Cardiac fibroblast (primary cell): ENCODE data around the gene COPB1.

Experiments
- DNase-seq, 2 donors: peaks; one replicate each; pipeline versions ENCODE4 v3.0.0 to v3.0.0-alpha.2; 2010; ENCODE audit warnings: low read depth in 2 of 2
- H3K4me3 ChIP-seq, 2 donors: replicated peaks in 1 of 2; 1 replicate in 1 of 2; 2 replicates in 1 of 2; pipeline ENCODE4 v1.5.1; 2011; ENCODE audit warnings: low read depth in 2 of 2, low read length in 2 of 2, mild to moderate bottlenecking in 2 of 2, moderate library complexity in 1 of 2
- CTCF ChIP-seq: IDR thresholded peaks from one replicate; pipeline ENCODE4 v1.5.1; 2011; ENCODE audit warnings: low read depth, mild to moderate bottlenecking, low read length, inconsistent platforms

The COPB1 gene

GRCh38 chr11:14454861-14455632, 44.6 kb downstream of the COPB1 start:
- peak; percentile 68 for TF ChIP-seq CTCF
- H3K4me3 ChIP-seq: no peak overlapping the region
- DNase-seq: peak; percentile 59 to 67

GRCh38 chr11:14451825-14452224, 47.8 kb downstream of the COPB1 start:
- DNase-seq: peak in 1 of 2 donors; percentile 32
- no peak overlapping the region for H3K4me3 ChIP-seq
- TF ChIP-seq CTCF: no peak

- peak in 1 of 2 donors; percentile 29 for DNase-seq
- TF ChIP-seq CTCF: no peak
- H3K4me3 ChIP-seq: no peak overlapping the region
Measured at GRCh38 chr11:14449302-14449714, 50.3 kb downstream of the COPB1 start.

- H3K4me3 ChIP-seq: no peak overlapping the region
- no peak for TF ChIP-seq CTCF
- DNase-seq: no peak
Measured at GRCh38 chr11:14448240-14448639, 51.4 kb downstream of the COPB1 start.

- no peak overlapping the region for H3K4me3 ChIP-seq
- DNase-seq: peak in 1 of 2 donors; percentile 78
- TF ChIP-seq CTCF: no peak
Measured at GRCh38 chr11:14446701-14447169, 52.9 kb downstream of the COPB1 start.

- TF ChIP-seq CTCF: no peak
- no peak overlapping the region for H3K4me3 ChIP-seq
- peak in 1 of 2 donors; percentile 72 for DNase-seq
Measured at GRCh38 chr11:14445542-14446530, 53.8 kb downstream of the COPB1 start.
